ENCODE measurements around the gene HSPB7. TPM values are rescaled to one million over a fixed set of nuclear protein-coding genes. Genes with fewer than 3 reads are reported as not detected.
"Not testable (repeated sequence)": the region's sequence is repeated elsewhere in the genome, so short reads cannot be mapped to it uniquely, and the experiment has no call there.

HSPB7 gene
- not detected for polyA plus RNA-seq

DNA sequence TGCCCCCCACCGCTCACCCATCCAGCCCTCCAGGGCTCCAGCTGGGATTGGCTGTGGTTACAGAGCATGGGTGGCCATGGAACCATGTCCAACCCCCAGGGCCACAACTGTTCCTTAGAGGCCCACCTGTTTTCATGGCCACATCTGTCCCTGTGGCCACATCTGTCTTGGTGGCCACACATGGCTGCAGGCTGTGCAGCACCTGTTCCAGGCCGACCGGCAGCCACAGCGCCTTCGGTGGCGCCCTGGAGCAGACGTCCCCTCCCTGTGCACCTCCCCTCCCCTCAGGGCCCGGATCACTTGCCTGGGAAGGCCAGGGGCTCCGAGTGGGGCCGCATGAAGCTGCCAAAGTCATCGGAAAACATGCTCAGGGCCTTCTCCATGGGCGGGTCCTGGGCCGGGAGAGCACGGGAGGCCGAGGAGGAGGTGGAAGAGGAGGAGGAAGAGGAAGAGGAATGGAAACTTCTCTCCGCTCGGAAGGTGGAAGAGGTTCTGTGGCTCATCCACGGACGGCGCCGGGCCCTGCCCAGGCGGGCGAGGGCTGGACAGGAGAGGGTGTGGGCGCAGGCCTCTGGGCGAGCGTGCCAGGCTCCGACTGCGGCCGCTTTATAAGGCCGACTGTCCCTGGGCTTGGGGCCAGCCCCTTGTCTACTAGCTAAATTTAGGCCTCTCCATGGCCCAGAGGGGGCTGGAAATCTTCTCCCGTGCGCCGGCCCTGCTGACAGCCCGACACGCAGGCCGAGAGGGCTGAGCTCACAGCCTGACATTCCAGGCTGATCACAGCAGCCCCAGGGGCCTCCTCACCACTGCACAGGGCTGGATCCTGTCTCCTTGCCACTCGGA is at the start of gene HSPB7:
Gene HSPB7 (minus strand): TSS at position 583 of the 843 bp plus-strand sequence. CDS start 80 bp downstream, at position 503.
- no peaks in the 10 kb centered on the region for H3K36me3 Mint-ChIP-seq
- no peaks in the 10 kb centered on the region for H3K9me3 Mint-ChIP-seq
- H3K27ac Mint-ChIP-seq, result no peak within 1 kb of the TSS

DNA sequence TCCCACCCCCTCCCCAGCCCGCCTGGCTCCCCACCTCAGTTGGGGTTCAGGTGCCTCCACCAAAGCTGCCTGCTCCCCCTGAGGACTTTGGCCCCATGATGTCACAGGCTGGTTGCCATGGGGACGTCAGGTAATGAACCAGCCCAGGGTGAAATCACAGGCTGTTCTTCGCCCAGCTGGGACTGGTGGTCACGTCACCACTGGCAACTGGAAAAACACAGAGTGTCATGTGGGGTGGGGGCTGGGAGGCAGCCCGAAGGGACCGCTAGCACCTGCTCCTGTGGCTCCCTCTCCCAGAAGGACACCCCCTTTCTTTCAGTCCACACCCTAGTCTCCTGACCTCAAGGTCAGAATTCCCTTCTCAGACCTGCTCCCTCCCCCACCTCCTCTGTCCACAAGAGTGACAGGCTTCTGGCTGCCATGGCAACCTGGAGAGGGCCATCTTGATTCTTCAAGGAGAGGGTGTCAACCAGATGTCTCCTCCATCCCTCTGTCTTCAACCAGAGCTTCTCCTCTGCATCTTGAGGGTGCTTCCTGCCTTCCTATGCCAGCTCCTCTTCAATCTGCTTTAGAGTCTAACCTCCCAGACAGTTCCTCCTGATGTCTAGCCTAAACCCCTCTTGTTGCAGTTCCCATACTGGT is 49.4 kb upstream of the HSPB7 start:
- Mint-ChIP-seq H3K27ac (no peak overlapping the region), H3K4me1 (peaks cover 0 to 4% (median 0%) of the 10 kb centered on the region in 3 donors), H3K27me3 (peaks cover 20% of the 10 kb centered on the region), H3K4me3 (no peak overlapping the region), H3K36me3 (peaks cover 1% of the 10 kb centered on the region), H3K9me3 (no peaks in the 10 kb centered on the region)

More for the DNA sequence above, at the start of gene HSPB7:
- Mint-ChIP-seq H3K27me3 (peaks cover 5% of the 10 kb centered on the region), H3K4me1 (peaks cover 8 to 10% (median 8%) of the 10 kb centered on the region in 3 donors), H3K4me3 (peak within 1 kb of the TSS in 2 of 4 donors; percentile 12 to 57)

DNA sequence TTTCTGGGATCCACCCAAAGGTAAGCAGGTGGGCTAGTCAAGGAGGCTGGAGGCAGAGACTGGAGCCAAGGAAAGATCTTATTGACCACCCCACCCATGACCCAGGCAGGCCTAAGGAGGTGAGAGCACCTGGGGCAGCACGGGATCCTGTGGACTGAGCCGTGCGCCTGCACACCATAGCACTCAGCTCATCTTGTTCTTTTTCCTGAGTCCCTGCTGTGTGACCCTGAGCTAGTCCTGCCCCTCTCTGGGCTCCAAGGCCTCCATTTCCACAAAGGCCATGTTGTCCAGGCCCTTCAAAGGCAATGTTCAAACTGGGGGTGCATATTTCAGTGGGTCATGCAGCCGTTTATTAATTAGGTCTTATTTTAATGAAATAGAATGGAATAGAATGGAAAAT is 48.4 kb upstream of the HSPB7 start:
- Mint-ChIP-seq H3K27me3 (peaks cover 17% of the 10 kb centered on the region), H3K36me3 (peaks cover 1% of the 10 kb centered on the region), H3K9me3 (no peaks in the 10 kb centered on the region), H3K4me3 (no peak overlapping the region), H3K4me1 (peaks cover 0 to 4% (median 0%) of the 10 kb centered on the region in 3 donors), H3K27ac (no peak overlapping the region)

DNA sequence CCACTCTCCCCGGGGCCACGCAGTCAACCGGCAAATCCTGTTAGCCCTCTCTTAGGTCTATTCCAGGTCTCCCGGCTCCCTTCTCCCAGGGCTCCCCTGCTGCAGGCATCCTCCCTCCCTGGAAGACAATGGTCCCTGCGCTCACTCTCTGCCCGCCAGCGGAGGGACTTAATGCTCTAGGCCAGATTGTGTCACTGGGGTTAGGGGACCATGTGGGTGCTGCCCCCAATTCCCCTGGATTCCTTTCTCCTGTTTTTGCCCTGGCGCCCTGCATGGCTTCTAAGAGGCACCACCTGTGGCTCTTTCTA is 47.4 kb upstream of the HSPB7 start:
- H3K36me3 Mint-ChIP-seq, result peaks cover 1% of the 10 kb centered on the region
- H3K4me1 Mint-ChIP-seq, result peaks cover 0 to 3% (median 0%) of the 10 kb centered on the region in 3 donors
- no peak overlapping the region for H3K27ac Mint-ChIP-seq
- no peak overlapping the region for H3K4me3 Mint-ChIP-seq
- H3K9me3 Mint-ChIP-seq, result no peaks in the 10 kb centered on the region
- H3K27me3 Mint-ChIP-seq, result peaks cover 22% of the 10 kb centered on the region

DNA sequence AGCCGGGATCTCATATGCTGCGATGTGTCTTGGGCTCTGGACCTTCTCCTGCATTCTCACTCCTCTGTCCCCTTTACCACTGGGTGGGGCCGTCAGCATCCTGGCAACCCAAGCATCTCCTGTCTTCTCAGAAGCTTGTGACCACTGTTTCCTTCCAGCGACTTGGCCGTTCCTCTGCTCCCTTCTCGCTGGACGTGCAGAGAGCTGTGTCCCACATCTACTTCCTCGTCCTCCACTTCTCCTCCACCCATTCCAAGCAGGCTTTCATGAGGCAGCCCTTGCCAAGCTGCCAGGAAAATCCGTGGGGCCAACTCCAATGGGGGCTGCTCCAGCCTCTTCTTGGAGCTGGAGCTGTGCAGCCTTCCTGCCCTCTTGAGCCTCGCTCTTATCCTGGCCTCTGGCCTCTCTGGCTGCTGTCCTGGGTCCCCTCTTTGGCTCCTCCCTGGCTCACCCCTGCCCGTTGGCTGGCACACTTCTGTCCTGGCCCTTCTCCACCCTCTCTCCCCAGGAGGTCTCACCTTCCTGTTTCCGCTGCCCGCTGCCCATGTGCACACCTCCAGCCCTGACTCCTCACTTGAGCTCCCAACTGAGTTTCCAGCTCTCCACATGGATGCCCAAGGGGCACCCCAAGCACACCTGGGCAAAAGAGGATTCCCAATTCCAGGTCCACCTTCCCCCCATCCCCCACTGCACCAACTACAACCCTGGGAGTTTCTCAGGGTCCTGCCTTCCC is 46.9 kb upstream of the HSPB7 start:
- H3K27ac Mint-ChIP-seq, result no peak overlapping the region
- H3K9me3 Mint-ChIP-seq, result no peaks in the 10 kb centered on the region
- H3K4me1 Mint-ChIP-seq, result peaks cover 0 to 2% (median 0%) of the 10 kb centered on the region in 3 donors
- peaks cover 1% of the 10 kb centered on the region for H3K36me3 Mint-ChIP-seq
- peaks cover 22% of the 10 kb centered on the region for H3K27me3 Mint-ChIP-seq
- peak overlapping the region in 1 of 4 donors; percentile 28 for H3K4me3 Mint-ChIP-seq

DNA sequence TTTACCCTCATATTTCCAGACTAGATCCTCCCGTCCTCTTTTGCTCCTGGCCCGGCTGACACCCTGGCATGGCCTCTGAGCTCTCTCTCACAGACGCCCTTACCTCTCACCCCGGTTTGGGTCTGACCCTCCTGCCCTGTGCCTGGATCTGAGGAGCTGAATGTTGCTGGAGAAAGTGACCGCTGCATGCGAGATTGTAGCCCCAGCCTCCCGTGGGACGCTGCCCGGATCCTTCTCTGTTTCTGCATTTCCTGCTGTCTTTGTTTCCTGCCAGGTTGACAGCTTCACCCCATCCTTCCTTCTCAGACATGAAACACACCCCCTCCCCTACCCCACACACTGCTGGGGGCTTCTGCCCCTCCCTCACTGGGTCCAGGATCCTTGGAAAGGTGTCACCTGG is 46.1 kb upstream of the HSPB7 start:
- Mint-ChIP-seq H3K27ac (peak overlapping the region in 1 of 3 donors; percentile 54), H3K27me3 (peaks cover 22% of the 10 kb centered on the region), H3K4me1 (peaks cover 0 to 2% (median 0%) of the 10 kb centered on the region in 3 donors), H3K9me3 (no peaks in the 10 kb centered on the region), H3K36me3 (peaks cover 1% of the 10 kb centered on the region), H3K4me3 (no peak overlapping the region)

DNA sequence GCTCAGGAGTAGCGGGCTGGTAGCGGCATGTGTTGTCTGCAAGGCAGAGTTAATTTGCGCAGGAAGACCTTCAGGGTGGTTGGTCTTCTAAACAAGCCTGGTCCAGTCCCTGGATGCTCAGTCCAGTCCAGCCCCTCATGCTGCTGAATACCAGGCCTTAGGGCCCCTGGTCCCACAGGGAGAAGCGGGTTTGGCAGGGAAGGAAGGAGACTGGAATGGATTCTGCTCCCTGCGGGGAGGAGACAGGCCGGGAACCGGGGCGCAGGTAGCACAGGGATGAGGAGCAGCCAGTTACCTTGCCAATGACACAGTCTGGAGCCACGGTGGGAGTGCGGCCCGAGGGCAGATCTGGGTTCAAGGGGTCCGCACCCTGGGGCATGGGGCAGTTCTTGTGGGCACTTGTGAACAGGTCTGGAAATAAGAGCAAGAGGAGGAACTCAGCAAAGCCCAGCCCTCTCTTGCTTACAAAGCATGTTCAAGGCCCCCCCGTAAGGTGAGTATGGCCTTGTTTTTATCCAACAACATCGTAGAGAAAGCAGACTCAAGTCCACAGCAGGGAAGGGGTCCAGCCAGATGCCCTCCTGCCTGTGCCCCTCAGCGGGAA is 45.5 kb upstream of the HSPB7 start:
- no peaks in the 10 kb centered on the region for H3K9me3 Mint-ChIP-seq

DNA sequence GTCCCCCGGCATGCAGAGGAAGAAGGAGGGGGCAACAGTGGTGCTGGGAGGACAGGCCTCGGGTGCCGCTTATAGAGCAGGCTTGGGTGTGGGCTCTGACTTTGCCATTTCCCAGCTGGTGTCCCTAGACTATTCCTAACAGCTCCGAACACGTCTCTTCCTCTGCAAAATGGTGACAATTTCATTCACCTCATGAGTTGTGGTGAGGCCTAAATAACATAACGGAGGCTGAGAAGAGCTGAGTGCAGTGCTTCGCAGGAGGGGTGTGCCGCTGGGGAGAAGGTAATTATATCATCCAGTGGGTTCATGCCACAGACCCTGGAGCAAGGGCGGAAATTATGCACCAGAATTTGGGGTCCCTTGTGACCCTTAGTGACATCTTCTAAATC is 44.8 kb upstream of the HSPB7 start:
- not testable (repeated sequence) for H3K27ac Mint-ChIP-seq, H3K4me3 Mint-ChIP-seq, H3K36me3 Mint-ChIP-seq, H3K4me1 Mint-ChIP-seq, H3K9me3 Mint-ChIP-seq
- peaks cover 22% of the 10 kb centered on the region for H3K27me3 Mint-ChIP-seq

More for the DNA sequence above, 45.5 kb upstream of the HSPB7 start:
- H3K4me3 Mint-ChIP-seq, result peak overlapping the region in 1 of 4 donors; percentile 41
- peaks cover 22% of the 10 kb centered on the region for H3K27me3 Mint-ChIP-seq
- H3K4me1 Mint-ChIP-seq, result peaks cover 0 to 2% (median 0%) of the 10 kb centered on the region in 3 donors
- H3K27ac Mint-ChIP-seq, result no peak overlapping the region
- H3K36me3 Mint-ChIP-seq, result peaks cover 1% of the 10 kb centered on the region

DNA sequence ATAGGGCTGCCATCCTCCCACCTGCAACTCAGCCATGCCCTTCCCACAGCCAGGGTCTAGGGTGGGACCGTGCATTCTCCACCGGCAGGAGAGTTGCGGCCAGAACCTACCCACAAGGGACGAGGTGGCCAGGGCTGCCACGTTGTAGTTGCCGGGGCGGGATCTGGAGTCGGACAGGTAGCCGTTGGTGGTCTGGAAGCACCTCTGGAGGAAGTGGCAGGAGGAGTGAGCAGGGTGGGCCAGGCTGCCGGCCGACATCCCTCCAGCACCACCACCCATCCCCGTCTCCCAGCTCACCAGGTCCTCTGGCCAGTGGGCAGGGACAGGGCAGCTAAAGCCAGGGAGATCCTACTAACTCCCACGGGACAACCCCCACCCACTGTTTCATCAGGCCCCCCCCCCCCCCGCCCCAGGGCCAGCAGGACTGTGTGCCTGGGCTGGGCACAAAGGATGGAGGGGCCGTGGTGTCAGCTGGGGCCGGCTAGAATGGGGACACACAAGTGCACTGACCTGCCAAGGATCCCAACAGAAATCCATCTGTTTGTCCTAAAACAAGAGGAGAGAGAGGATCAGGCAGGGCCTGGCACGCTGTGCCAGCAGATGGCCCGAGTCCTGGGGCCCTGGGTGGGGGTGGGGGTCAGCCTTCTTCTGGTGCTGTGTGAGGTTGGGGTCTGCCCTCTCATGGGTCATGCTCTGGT is 44.3 kb upstream of the HSPB7 start:
- peaks cover 17% of the 10 kb centered on the region for H3K27me3 Mint-ChIP-seq
- not testable (repeated sequence) for H3K4me1 Mint-ChIP-seq, H3K4me3 Mint-ChIP-seq, H3K9me3 Mint-ChIP-seq, H3K27ac Mint-ChIP-seq, H3K36me3 Mint-ChIP-seq

DNA sequence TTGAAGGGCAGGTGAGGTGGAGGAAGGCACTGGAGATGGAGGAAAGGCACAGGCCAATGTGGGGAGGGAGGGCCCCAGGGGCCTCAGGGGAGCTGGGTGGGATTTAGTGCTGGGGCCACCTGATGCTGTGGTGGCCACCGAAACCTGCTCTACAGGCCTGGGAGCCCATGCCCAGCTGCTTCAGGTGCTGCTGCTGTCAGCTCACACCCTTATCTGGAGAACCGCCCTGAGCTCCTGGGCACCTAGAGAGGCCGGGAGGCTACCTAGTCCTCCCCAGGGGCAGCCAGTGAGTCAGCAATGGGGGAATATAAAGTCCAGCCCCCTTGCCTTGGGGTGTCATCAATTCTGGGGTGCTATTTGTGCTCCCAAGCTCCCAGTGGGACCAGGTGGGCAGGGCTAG is 43.4 kb upstream of the HSPB7 start:
- no peak overlapping the region for H3K27ac Mint-ChIP-seq
- H3K27me3 Mint-ChIP-seq, result peaks cover 17% of the 10 kb centered on the region
- peaks cover 1% of the 10 kb centered on the region for H3K36me3 Mint-ChIP-seq
- H3K4me1 Mint-ChIP-seq, result peaks cover 0 to 2% (median under 1%) of the 10 kb centered on the region in 3 donors
- no peak overlapping the region for H3K4me3 Mint-ChIP-seq
- H3K9me3 Mint-ChIP-seq, result no peaks in the 10 kb centered on the region

DNA sequence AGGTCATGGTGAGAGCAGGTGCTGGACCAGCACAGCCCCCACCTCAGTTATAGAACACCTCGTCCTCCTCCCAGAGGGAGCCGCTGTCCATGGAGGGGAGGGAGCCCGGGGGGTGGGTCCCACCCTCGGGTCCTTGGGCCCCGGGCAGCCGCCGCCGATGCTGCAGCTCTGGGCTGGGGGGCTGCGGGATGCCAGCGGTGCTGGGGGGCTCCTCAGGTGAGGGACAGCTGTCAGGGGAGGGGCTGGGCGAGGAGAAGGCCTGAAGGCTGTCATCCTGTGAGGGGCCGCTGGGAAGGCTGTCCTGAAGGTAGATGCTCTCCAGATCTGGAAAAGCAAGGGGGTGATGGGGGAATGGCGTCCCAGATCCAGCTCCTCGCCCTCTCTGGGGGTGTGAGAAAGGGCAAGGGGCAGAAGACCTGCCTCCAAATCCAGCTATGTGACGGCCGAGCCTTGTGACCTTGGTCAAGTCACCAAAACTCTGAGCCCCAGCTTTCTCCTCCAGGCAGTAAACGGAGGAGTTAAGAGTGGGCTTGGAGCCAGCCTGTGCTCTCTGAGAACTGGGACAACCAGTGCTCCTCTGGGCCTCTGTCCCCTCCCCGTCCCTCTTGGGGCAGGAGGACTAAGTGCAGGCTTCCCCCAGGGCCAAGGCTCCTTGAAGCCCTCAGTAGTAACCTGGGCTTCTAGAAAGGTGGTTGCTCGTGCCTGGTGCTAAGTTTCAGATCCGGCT is 40.7 kb upstream of the HSPB7 start:
- not testable (repeated sequence) for H3K4me1 Mint-ChIP-seq, H3K36me3 Mint-ChIP-seq, H3K4me3 Mint-ChIP-seq, H3K9me3 Mint-ChIP-seq, H3K27me3 Mint-ChIP-seq, H3K27ac Mint-ChIP-seq

DNA sequence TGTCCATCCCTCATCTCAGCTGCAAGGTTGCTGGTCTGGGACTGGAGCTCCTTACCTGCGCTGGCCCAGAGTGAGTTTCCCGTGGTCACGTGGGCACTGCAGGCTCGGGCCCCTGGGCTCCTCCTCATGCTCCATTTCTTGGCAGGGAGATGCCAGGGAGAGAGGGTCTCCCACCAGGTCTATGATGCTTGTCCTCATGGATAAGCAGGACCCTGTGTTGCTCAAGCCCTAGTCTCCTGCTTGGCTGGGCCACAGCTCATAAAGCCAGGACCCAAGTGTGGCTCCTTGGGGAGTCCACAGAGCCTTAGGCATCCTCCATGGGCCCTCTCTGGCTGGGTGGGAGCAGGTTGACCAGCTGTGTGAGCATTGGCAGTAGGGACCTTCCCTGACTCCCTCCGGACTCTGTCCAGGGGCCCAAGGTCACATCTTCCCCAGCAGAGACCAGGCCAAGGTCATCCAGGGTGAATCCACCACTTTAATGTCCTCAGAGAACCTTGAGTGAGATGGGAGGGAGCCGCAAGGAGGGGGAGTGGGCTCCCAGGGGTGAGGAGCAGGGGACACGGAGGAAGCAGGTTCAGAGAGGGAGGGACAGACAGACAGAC is 39.6 kb upstream of the HSPB7 start:
- H3K4me3 Mint-ChIP-seq, H3K4me1 Mint-ChIP-seq, H3K9me3 Mint-ChIP-seq, H3K27ac Mint-ChIP-seq, H3K36me3 Mint-ChIP-seq, H3K27me3 Mint-ChIP-seq: not testable (repeated sequence)

DNA sequence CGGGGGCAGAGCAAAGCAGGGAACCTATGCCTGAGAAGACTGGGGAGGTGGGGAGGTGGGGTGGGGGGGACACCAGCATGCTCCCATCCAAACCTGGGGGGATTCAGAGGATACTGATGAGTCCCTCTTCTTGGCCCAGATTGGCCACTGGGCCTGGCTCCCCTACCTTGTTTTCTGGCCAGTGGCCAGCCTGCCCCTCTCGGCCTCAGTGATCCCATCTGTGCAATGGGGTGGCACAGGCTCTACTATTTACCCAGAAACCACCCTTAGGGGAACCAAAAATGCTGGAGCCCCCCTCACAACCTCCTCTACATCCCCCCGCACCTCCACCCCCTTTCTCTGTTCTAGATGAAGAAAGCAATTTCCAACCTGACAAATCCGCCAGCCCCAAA is 38.7 kb upstream of the HSPB7 start:
- not testable (repeated sequence) for H3K27ac Mint-ChIP-seq, H3K4me3 Mint-ChIP-seq, H3K4me1 Mint-ChIP-seq

More for the DNA sequence above, 38.7 kb upstream of the HSPB7 start:
- H3K27me3 Mint-ChIP-seq, H3K36me3 Mint-ChIP-seq, H3K9me3 Mint-ChIP-seq: not testable (repeated sequence)

Data from IgD-negative memory B cell (primary cell).